CD8-positive, alpha-beta memory T cell (primary cell): ENCODE data around the gene GVQW3. TPM values are rescaled to one million over a fixed set of nuclear protein-coding genes. Genes with fewer than 3 reads are reported as not detected.
A peak's percentile ranks its signal among the peaks of the same experiment; 100 is the strongest.
"Not testable (repeated sequence)": the region's sequence is repeated elsewhere in the genome, so short reads cannot be mapped to it uniquely, and the experiment has no call there.

Source experiments
- CTCF ChIA-PET: fragments of 350-600 bp; sonication (Branson Sonifier 250); formaldehyde crosslinking; loops from one replicate; lab custom pipeline; 2021; ENCODE audit warnings: antibody characterized with exemption; lab: Charles Lee
- POLR2A ChIA-PET: fragments of 350-600 bp; sonication (Branson Sonifier 250); formaldehyde crosslinking; loops from one replicate; lab custom pipeline; 2021; ENCODE audit warnings: antibody characterized with exemption; lab: Charles Lee
- DNase-seq, 5 donors: peaks; one replicate each; pipeline versions ENCODE4 v3.0.0 to v3.0.0-alpha.2; 2020 to 2022; ENCODE audit warnings: mixed read lengths in 1 of 5
- H3K27ac ChIP-seq: one replicate; pipeline ENCODE4 v1.7.0; 2013; ENCODE audit warnings: low read depth, mild to moderate bottlenecking, low read length, moderate library complexity
- H3K27me3 ChIP-seq: 2 replicates; pipeline ENCODE4 v1.7.0; 2013; ENCODE audit warnings: low read length, mild to moderate bottlenecking; ENCODE audit not compliant: insufficient read depth, poor library complexity, severe bottlenecking
- H3K36me3 ChIP-seq: 2 replicates; pipeline ENCODE4 v1.7.0; 2013; ENCODE audit warnings: mild to moderate bottlenecking, low read length, moderate library complexity; ENCODE audit not compliant: insufficient read depth
- H3K4me1 ChIP-seq: 2 replicates; pipeline ENCODE4 v1.7.0; 2013; ENCODE audit warnings: mild to moderate bottlenecking, low read length, moderate library complexity; ENCODE audit not compliant: insufficient read depth
- H3K4me3 ChIP-seq: 2 replicates; pipeline ENCODE4 v1.7.0; 2013; ENCODE audit warnings: mild to moderate bottlenecking, low read length
- H3K9me3 ChIP-seq: 2 replicates; pipeline ENCODE4 v1.7.0; 2013; ENCODE audit warnings: mild to moderate bottlenecking, low read length
- H3K27ac Mint-ChIP-seq, 8 donors: one replicate each; pipeline ENCODE4 v1.8.0; 2020 to 2021; ENCODE audit warnings: mixed read lengths in 8 of 8, mild to moderate bottlenecking in 6 of 8, inconsistent platforms in 3 of 8, moderate library complexity in 3 of 8
- H3K27me3 Mint-ChIP-seq, 2 donors: one replicate each; pipeline ENCODE4 v1.8.0; 2020 to 2021; ENCODE audit warnings: mixed read lengths in 2 of 2, mild to moderate bottlenecking in 1 of 2, moderate library complexity in 1 of 2
- H3K36me3 Mint-ChIP-seq, 3 donors: one replicate each; pipeline ENCODE4 v1.8.0; 2020 to 2021; ENCODE audit warnings: mixed read lengths in 3 of 3, inconsistent platforms in 1 of 3, mild to moderate bottlenecking in 1 of 3
- H3K4me1 Mint-ChIP-seq, 3 donors: one replicate each; pipeline ENCODE4 v1.8.0; 2020 to 2021; ENCODE audit warnings: mixed read lengths in 3 of 3, inconsistent platforms in 1 of 3, mild to moderate bottlenecking in 1 of 3
- H3K4me3 Mint-ChIP-seq, 7 donors: one replicate each; pipeline ENCODE4 v1.8.0; 2020 to 2021; ENCODE audit warnings: mixed read lengths in 7 of 7, mild to moderate bottlenecking in 6 of 7, moderate library complexity in 4 of 7, inconsistent platforms in 2 of 7
- H3K9me3 Mint-ChIP-seq, 5 donors: one replicate each; pipeline ENCODE4 v1.8.0; 2020 to 2022; ENCODE audit warnings: mixed read lengths in 5 of 5, mild to moderate bottlenecking in 3 of 5, moderate library complexity in 2 of 5, inconsistent platforms in 1 of 5
- polyA plus RNA-seq: library from polyadenylated mRNA; unstranded; fragments of 300-500 nt; fragmentation: Illumina TruSeq; gene quantifications from one replicate; pipeline ENCODE4 v1.2.3, GENCODE V29; 2021
- total RNA-seq, 2 experiments: library from RNA; stranded (reverse); gene quantifications; one replicate each; pipeline ENCODE4 v1.2.3, GENCODE V29; 2021

GVQW3 gene
- total and polyA plus RNA-seq, 3 experiments from 2014 or later: 1.0 to 2.5 (median 2.5) TPM

DNA sequence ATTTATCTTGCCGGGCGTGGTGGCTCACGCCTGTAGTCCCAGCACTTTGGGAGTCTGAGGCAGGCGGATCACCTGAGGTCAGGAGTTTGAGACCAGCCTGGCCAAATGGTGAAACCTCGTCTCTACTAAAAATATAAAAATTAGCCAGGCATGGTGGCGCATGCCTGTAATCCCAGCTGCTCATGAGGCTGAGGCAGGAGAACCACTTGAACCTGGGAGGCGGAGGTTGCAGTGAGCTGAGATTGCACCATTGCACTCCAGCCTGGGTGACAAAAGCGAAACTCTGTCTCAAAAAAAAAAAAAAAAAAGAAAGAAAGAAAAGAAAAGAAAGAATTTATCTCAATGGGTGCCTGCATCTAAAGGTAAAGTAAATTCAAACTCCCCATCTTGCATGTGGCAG is 20.4 kb downstream of the GVQW3 start:
- H3K27ac Mint-ChIP-seq, H3K4me3 Mint-ChIP-seq, H3K9me3 Mint-ChIP-seq, CTCF ChIA-PET, H3K4me1 Mint-ChIP-seq, POLR2A ChIA-PET, H3K4me3 ChIP-seq, DNase-seq, H3K27me3 ChIP-seq, H3K36me3 Mint-ChIP-seq, H3K27me3 Mint-ChIP-seq, H3K36me3 ChIP-seq, H3K4me1 ChIP-seq, H3K27ac ChIP-seq, H3K9me3 ChIP-seq: not testable (repeated sequence)

DNA sequence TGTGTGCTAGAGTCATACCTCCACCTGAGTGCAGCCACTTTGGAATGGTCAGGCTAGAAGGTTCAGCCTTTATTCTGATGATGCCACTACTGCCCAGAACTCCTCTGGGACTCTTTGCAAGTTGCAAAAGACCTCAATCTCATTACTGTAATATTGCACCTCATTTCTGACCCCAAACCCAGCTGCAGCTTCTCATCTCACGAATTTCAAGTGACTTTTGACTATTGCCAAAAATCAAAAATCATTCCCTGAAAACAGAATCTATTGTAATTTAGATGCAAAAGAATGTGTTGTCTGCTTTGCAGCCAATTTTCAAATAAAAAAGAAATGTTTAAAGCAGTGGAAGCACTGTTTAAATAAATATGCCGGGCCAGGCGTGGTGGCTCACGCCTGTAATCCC is 25.2 kb downstream of the GVQW3 start:
- H3K4me3 ChIP-seq: no peak overlapping the region
- H3K27ac ChIP-seq: no peak overlapping the region
- no peaks in the 10 kb centered on the region for H3K4me1 ChIP-seq
- CTCF ChIA-PET: no interaction called here
- DNase-seq: no peak
- Mint-ChIP-seq H3K36me3 (no peaks in the 10 kb centered on the region), H3K4me1 (no peaks in the 10 kb centered on the region), H3K4me3 (no peak overlapping the region), H3K9me3 (no peaks in the 10 kb centered on the region), H3K27ac (no peak overlapping the region), H3K27me3 (peaks cover 0 to 3% of the 10 kb centered on the region in 2 donors)
- H3K36me3 ChIP-seq: no peaks in the 10 kb centered on the region
- no peaks in the 10 kb centered on the region for H3K9me3 ChIP-seq
- POLR2A ChIA-PET: no interaction called here
- H3K27me3 ChIP-seq: peaks cover 4% of the 10 kb centered on the region

GRCh38 chr11:76408171-76408965 is 27.2 kb downstream of the GVQW3 start:
- ChIA-PET CTCF (no interaction called here), POLR2A (no interaction called here)
- no peak overlapping the region for H3K4me3 Mint-ChIP-seq
- Histone ChIP-seq H3K36me3 (no peaks in the 10 kb centered on the region), H3K9me3 (no peaks in the 10 kb centered on the region), H3K27ac (no peak overlapping the region), H3K4me3 (no peak overlapping the region), H3K4me1 (no peaks in the 10 kb centered on the region), H3K27me3 (peaks cover 4% of the 10 kb centered on the region)
- DNase-seq: no peak
- peaks cover 4 to 7% of the 10 kb centered on the region in 2 donors for H3K27me3 Mint-ChIP-seq
- H3K36me3 Mint-ChIP-seq: no peaks in the 10 kb centered on the region
- H3K9me3 Mint-ChIP-seq: no peaks in the 10 kb centered on the region
- no peaks in the 10 kb centered on the region for H3K4me1 Mint-ChIP-seq
- peak overlapping the region in 1 of 8 donors; percentile 32 for H3K27ac Mint-ChIP-seq

DNA sequence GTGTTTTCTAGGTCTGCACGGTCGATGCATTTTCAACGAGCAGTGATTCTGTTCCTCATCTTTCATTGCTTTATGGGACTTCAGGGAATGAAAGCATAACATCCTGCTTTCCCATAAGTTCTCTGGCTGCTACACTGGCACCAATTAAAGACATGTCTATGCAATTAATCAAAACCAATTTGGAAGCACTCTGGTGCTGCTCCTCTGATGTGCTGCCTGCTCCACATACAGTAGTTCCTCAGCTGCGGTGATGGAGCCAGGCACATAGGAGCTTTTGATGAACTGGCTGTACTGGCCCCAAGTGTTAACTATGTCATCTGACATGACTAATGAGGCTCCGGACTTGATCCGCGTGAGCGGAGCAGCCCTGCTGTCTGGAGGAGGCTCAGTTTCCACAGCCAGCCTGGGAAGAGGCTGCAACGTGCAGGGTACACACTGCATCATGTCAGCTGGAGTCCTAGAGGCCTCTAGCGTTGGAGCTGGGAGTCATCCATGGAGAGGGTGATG is 29.8 kb downstream of the GVQW3 start:
- peaks cover 4 to 12% of the 10 kb centered on the region in 2 donors for H3K27me3 Mint-ChIP-seq
- no peaks in the 10 kb centered on the region for H3K9me3 ChIP-seq
- no peaks in the 10 kb centered on the region for H3K4me1 ChIP-seq
- no peak for DNase-seq
- ChIA-PET POLR2A (no interaction called here), CTCF (no interaction called here)
- H3K36me3 Mint-ChIP-seq: no peaks in the 10 kb centered on the region
- H3K9me3 Mint-ChIP-seq: no peaks in the 10 kb centered on the region
- H3K4me1 Mint-ChIP-seq: no peaks in the 10 kb centered on the region
- H3K36me3 ChIP-seq: no peaks in the 10 kb centered on the region
- no peak overlapping the region for H3K4me3 ChIP-seq
- H3K4me3 Mint-ChIP-seq: no peak overlapping the region
- H3K27me3 ChIP-seq: no peaks in the 10 kb centered on the region
- no peak overlapping the region for H3K27ac ChIP-seq
- no peak overlapping the region for H3K27ac Mint-ChIP-seq

DNA sequence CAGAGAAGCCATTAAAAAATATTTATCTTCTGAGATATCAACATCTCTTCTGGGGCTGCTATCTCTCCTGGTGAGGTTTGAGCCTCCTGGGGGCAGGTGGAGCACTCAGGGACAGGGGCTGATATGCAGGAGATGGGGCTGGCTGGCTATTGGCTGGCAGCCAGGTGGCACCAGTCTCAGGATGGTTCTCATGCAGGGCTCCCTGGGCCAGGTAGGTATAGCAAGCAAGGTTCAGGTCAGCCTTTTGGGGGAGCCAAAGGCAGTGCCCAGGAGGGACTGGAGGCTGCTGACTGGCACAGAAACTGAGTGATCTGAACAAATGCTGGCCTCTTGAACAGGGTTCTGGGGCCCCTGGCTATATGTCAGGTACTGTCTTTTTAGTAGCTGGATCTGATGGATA is 34.0 kb downstream of the GVQW3 start:
- Histone ChIP-seq H3K9me3 (no peaks in the 10 kb centered on the region), H3K4me3 (no peak overlapping the region), H3K27ac (no peak overlapping the region), H3K36me3 (no peaks in the 10 kb centered on the region), H3K4me1 (no peaks in the 10 kb centered on the region), H3K27me3 (no peaks in the 10 kb centered on the region)
- H3K36me3 Mint-ChIP-seq: no peaks in the 10 kb centered on the region
- no peak overlapping the region for H3K4me3 Mint-ChIP-seq
- H3K9me3 Mint-ChIP-seq: no peaks in the 10 kb centered on the region
- H3K4me1 Mint-ChIP-seq: no peaks in the 10 kb centered on the region
- DNase-seq: no peak
- CTCF ChIA-PET: no interaction called here
- H3K27me3 Mint-ChIP-seq: peaks cover 4 to 31% of the 10 kb centered on the region in 2 donors
- POLR2A ChIA-PET: interaction anchor here (0.6 kb wide), 1 partner anchor 340 kb away, joined by 5 read pairs; no protein-coding TSS in a partner anchor
- no peak overlapping the region for H3K27ac Mint-ChIP-seq

- H3K27me3 ChIP-seq: no peaks in the 10 kb centered on the region
- Mint-ChIP-seq H3K36me3 (no peaks in the 10 kb centered on the region), H3K9me3 (no peaks in the 10 kb centered on the region), H3K4me1 (peaks cover 7 to 12% (median 11%) of the 10 kb centered on the region in 3 donors), H3K27ac (no peak overlapping the region), H3K27me3 (peaks cover 0 to 20% of the 10 kb centered on the region in 2 donors), H3K4me3 (peak overlapping the region in 1 of 7 donors; percentile 15)
- no peaks in the 10 kb centered on the region for H3K36me3 ChIP-seq
- H3K4me3 ChIP-seq: no peak overlapping the region
- no peaks in the 10 kb centered on the region for H3K9me3 ChIP-seq
- H3K4me1 ChIP-seq: no peaks in the 10 kb centered on the region
- no peak overlapping the region for H3K27ac ChIP-seq
- no peak for DNase-seq
- ChIA-PET CTCF (interaction anchor here (1.3 kb wide), 2 partner anchors 22 to 212 kb away, joined by 3 to 4 read pairs; no protein-coding TSS in a partner anchor), POLR2A (no interaction called here)
These were observed 38.8 kb downstream of the GVQW3 start for GRCh38 chr11:76419896-76420295.

- CTCF ChIA-PET: no interaction called here
- peaks cover 2% of the 10 kb centered on the region in 2 donors for H3K27me3 Mint-ChIP-seq
- H3K9me3 ChIP-seq: no peaks in the 10 kb centered on the region
- no peaks in the 10 kb centered on the region for H3K36me3 ChIP-seq
- no peaks in the 10 kb centered on the region for H3K4me1 ChIP-seq
- H3K4me1 Mint-ChIP-seq: peaks cover 9 to 16% (median 13%) of the 10 kb centered on the region in 3 donors
- H3K9me3 Mint-ChIP-seq: no peaks in the 10 kb centered on the region
- H3K4me3 Mint-ChIP-seq: peak overlapping the region in 1 of 7 donors; percentile 56
- POLR2A ChIA-PET: no interaction called here
- H3K36me3 Mint-ChIP-seq: no peaks in the 10 kb centered on the region
- no peak overlapping the region for H3K4me3 ChIP-seq
- no peak overlapping the region for H3K27ac ChIP-seq
- no peak for DNase-seq
- H3K27ac Mint-ChIP-seq: peak overlapping the region in 4 of 8 donors; percentile 6 to 68 (median 12)
- H3K27me3 ChIP-seq: no peaks in the 10 kb centered on the region
These were observed 43.3 kb downstream of the GVQW3 start for GRCh38 chr11:76424379-76424778.

GRCh38 chr11:76424891-76425290 is 43.8 kb downstream of the GVQW3 start:
- Mint-ChIP-seq H3K4me1 (peaks cover 9 to 16% (median 13%) of the 10 kb centered on the region in 3 donors), H3K36me3 (no peaks in the 10 kb centered on the region), H3K9me3 (no peaks in the 10 kb centered on the region), H3K27me3 (peaks cover 2% of the 10 kb centered on the region in 2 donors), H3K27ac (peak overlapping the region in 3 of 8 donors; percentile 11 to 14 (median 13)), H3K4me3 (peak overlapping the region in 1 of 7 donors; percentile 15)
- ChIA-PET CTCF (no interaction called here), POLR2A (no interaction called here)
- H3K4me1 ChIP-seq: no peaks in the 10 kb centered on the region
- H3K27ac ChIP-seq: no peak overlapping the region
- H3K27me3 ChIP-seq: no peaks in the 10 kb centered on the region
- H3K4me3 ChIP-seq: no peak overlapping the region
- DNase-seq: no peak
- no peaks in the 10 kb centered on the region for H3K36me3 ChIP-seq
- no peaks in the 10 kb centered on the region for H3K9me3 ChIP-seq
